IMR-90 (cell line): Measurements from ENCODE around the gene RALGAPA1. TPM values are rescaled to one million over a fixed set of nuclear protein-coding genes. Genes with fewer than 3 reads are reported as not detected.

Experiments used
- ATAC-seq: fragments of 200-7000 bp; cut with Tn5 transposase; 2 replicates; pipeline ENCODE4 v1.9.1; 2020; ENCODE audit warnings: low read depth, mild to moderate bottlenecking, moderate library complexity
- BruUV-seq: library from RNA; stranded (reverse); fragments of 400-500 nt; replicated peaks from 2 replicates; lab custom pipeline; 2021; lab: Mats Ljungman, UMichigan
- CTCF ChIA-PET: fragments of 300-600 bp; formaldehyde crosslinking; extraction: SDS; loops from one replicate; lab custom pipeline; 2021; ENCODE audit warnings: antibody characterized with exemption; lab: Yijun Ruan, JAX
- POLR2A ChIA-PET: fragments of 300-600 bp; sonication (Branson Sonifier 250); formaldehyde crosslinking; loops from one replicate; lab custom pipeline; 2022; ENCODE audit warnings: antibody characterized with exemption; ENCODE audit not compliant: unreplicated experiment; lab: Charles Lee
- DNase-seq: peaks from one replicate; pipeline ENCODE4 v3.0.0; 2013
- H2AFZ ChIP-seq: replicated peaks from 2 replicates; pipeline ENCODE3; 2013; ENCODE audit warnings: low read length, mild to moderate bottlenecking; ENCODE audit not compliant: poor library complexity
- H2AK5ac ChIP-seq: 2 replicates; pipeline ENCODE4 v1.6.1; 2013; ENCODE audit warnings: low read depth, low read length, inconsistent platforms
- H2AK9ac ChIP-seq: replicated peaks from 2 replicates; pipeline ENCODE3; 2013; ENCODE audit warnings: mild to moderate bottlenecking, low read depth, low read length, moderate library complexity; ENCODE audit not compliant: poor library complexity
- H2BK120ac ChIP-seq: 2 replicates; pipeline ENCODE4 v1.6.1; 2013; ENCODE audit warnings: low read depth, low read length, inconsistent platforms
- H2BK15ac ChIP-seq: 3 replicates; pipeline ENCODE4 v1.6.1; 2013; ENCODE audit warnings: low read depth, low read length, inconsistent platforms
- H2BK20ac ChIP-seq: 2 replicates; pipeline ENCODE4 v1.6.1; 2013; ENCODE audit warnings: low read depth, mild to moderate bottlenecking, inconsistent platforms, low read length, moderate library complexity
- H2BK5ac ChIP-seq: 2 replicates; pipeline ENCODE4 v1.6.1; 2013; ENCODE audit warnings: mild to moderate bottlenecking, low read depth, low read length, inconsistent platforms; ENCODE audit not compliant: poor library complexity, severe bottlenecking
- H3K14ac ChIP-seq: replicated peaks from 2 replicates; pipeline ENCODE4 v1.6.1; 2013; ENCODE audit warnings: low read depth, low read length, inconsistent platforms
- H3K18ac ChIP-seq: 2 replicates; pipeline ENCODE4 v1.6.1; 2013; ENCODE audit warnings: low read depth, low read length, control low read depth
- H3K23ac ChIP-seq: 2 replicates; pipeline ENCODE4 v1.6.1; 2013; ENCODE audit warnings: low read depth, low read length, inconsistent platforms
- H3K27ac ChIP-seq: 2 replicates; pipeline ENCODE4 v1.5.1; 2013; ENCODE audit warnings: mild to moderate bottlenecking, control low read depth, low read length; ENCODE audit not compliant: insufficient read depth
- H3K27me3 ChIP-seq: 2 replicates; pipeline ENCODE4 v1.6.1; 2013; ENCODE audit warnings: low read length; ENCODE audit not compliant: control insufficient read depth, insufficient read depth
- H3K36me3 ChIP-seq: 2 replicates; pipeline ENCODE4 v1.6.1; 2013; ENCODE audit warnings: low read length, mixed read lengths; ENCODE audit not compliant: control insufficient read depth, insufficient read depth
- H3K4ac ChIP-seq: 2 replicates; pipeline ENCODE4 v1.6.1; 2013; ENCODE audit warnings: low read depth, low read length, inconsistent platforms
- H3K4me1 ChIP-seq: 2 replicates; pipeline ENCODE4 v1.6.1; 2013; ENCODE audit warnings: low read length, mixed read lengths; ENCODE audit not compliant: control insufficient read depth, insufficient read depth
- H3K4me2 ChIP-seq: 2 replicates; pipeline ENCODE4 v1.6.1; 2013; ENCODE audit warnings: low read depth, mild to moderate bottlenecking, control low read depth, low read length, moderate library complexity
- H3K4me3 ChIP-seq: 2 replicates; pipeline ENCODE4 v1.5.1; 2013; ENCODE audit warnings: low read depth, mild to moderate bottlenecking, control low read depth, low read length, moderate library complexity; ENCODE audit not compliant: insufficient read depth
- H3K56ac ChIP-seq: 2 replicates; pipeline ENCODE4 v1.6.1; 2013; ENCODE audit warnings: low read length, inconsistent platforms; ENCODE audit not compliant: insufficient read depth; ENCODE audit errors: extremely low read depth
- H3K79me1 ChIP-seq, 2 experiments: 2 replicates each; pipeline ENCODE4 v1.6.1; 2013; ENCODE audit warnings: low read length in 2 of 2, inconsistent platforms in 1 of 2, low read depth in 1 of 2
- H3K9ac ChIP-seq: 2 replicates; pipeline ENCODE4 v1.6.1; 2013; ENCODE audit warnings: low read depth, low read length, control low read depth
- H3K9me1 ChIP-seq: 2 replicates; pipeline ENCODE4 v1.6.1; 2013; ENCODE audit warnings: low read length, inconsistent platforms; ENCODE audit not compliant: insufficient read depth
- H3K9me3 ChIP-seq: 2 replicates; pipeline ENCODE4 v1.6.1; 2013; ENCODE audit warnings: low read length; ENCODE audit not compliant: control insufficient read depth, insufficient read depth
- H4K20me1 ChIP-seq: 2 replicates; pipeline ENCODE4 v1.6.1; 2013; ENCODE audit warnings: low read length, inconsistent platforms; ENCODE audit not compliant: insufficient read depth
- H4K5ac ChIP-seq: 2 replicates; pipeline ENCODE4 v1.6.1; 2013; ENCODE audit warnings: mild to moderate bottlenecking, low read depth, low read length, control low read depth
- H4K8ac ChIP-seq, 2 experiments: 2 replicates each; pipeline ENCODE4 v1.6.1; 2013; ENCODE audit warnings: low read depth in 2 of 2, low read length in 2 of 2, control low read depth in 1 of 2, inconsistent platforms in 1 of 2
- H4K91ac ChIP-seq: 2 replicates; pipeline ENCODE4 v1.6.1; 2013; ENCODE audit warnings: low read depth, low read length, inconsistent platforms; ENCODE audit not compliant: insufficient read depth
- BHLHE40 ChIP-seq: fragments of 150-350 bp; IDR thresholded peaks from 2 replicates; pipeline ENCODE4 v1.6.1; 2016; ENCODE audit warnings: mild to moderate bottlenecking, low read depth, low read length
- CEBPB ChIP-seq: IDR thresholded peaks from 2 replicates; pipeline ENCODE4 v1.6.1; 2012; ENCODE audit warnings: low read depth, low read length, improper control_type of control experiment
- CHD1 ChIP-seq: IDR thresholded peaks from 2 replicates; pipeline ENCODE4 v1.6.1; 2012; ENCODE audit warnings: low read depth, low read length, improper control_type of control experiment
- FOS ChIP-seq: fragments of 150-350 bp; IDR thresholded peaks from 2 replicates; pipeline ENCODE4 v1.6.1; 2016; ENCODE audit warnings: low read depth, low read length
- MAFK ChIP-seq: IDR thresholded peaks from 2 replicates; pipeline ENCODE4 v1.6.1; 2012; ENCODE audit warnings: low read depth, low read length, improper control_type of control experiment
- MAZ ChIP-seq: IDR thresholded peaks from 2 replicates; pipeline ENCODE4 v1.6.1; 2012; ENCODE audit warnings: low read depth, mild to moderate bottlenecking, low read length, improper control_type of control experiment, moderate library complexity, borderline replicate concordance
- MXI1 ChIP-seq: IDR thresholded peaks from 2 replicates; pipeline ENCODE4 v1.6.1; 2012; ENCODE audit warnings: low read depth, mild to moderate bottlenecking, low read length, moderate library complexity, borderline replicate concordance
- NFE2L2 ChIP-seq: fragments of 150-350 bp; IDR thresholded peaks from 2 replicates; pipeline ENCODE4 v1.6.1; 2016; ENCODE audit warnings: low read depth, mild to moderate bottlenecking, low read length
- POLR2A ChIP-seq: IDR thresholded peaks from 2 replicates; pipeline ENCODE4 v1.6.1; 2012; ENCODE audit warnings: mild to moderate bottlenecking, low read depth, low read length
- RAD21 ChIP-seq: IDR thresholded peaks from 2 replicates; pipeline ENCODE4 v1.6.1; 2012; ENCODE audit warnings: low read length, improper control_type of control experiment
- RCOR1 ChIP-seq: IDR thresholded peaks from 2 replicates; pipeline ENCODE4 v1.6.1; 2012; ENCODE audit warnings: mild to moderate bottlenecking, low read length, improper control_type of control experiment; ENCODE audit not compliant: insufficient replicate concordance
- RFX5 ChIP-seq: IDR thresholded peaks from 2 replicates; pipeline ENCODE4 v1.8.0; 2012; ENCODE audit warnings: low read depth, mild to moderate bottlenecking, low read length, moderate library complexity
- SMC3 ChIP-seq: fragments of 150-350 bp; IDR thresholded peaks from 2 replicates; pipeline ENCODE4 v1.6.1; 2016; ENCODE audit warnings: low read depth, mild to moderate bottlenecking, antibody characterized with exemption, low read length, moderate library complexity
- WGBS, 2 experiments: methylation state at CpG; one replicate each; pipeline versions ENCODE4 v1.1.5 to v1.1.7; 2013; ENCODE audit warnings: missing lambda C conversion rate in 2 of 2; ENCODE audit not compliant: insufficient read length in 1 of 2; ENCODE audit errors: extremely low coverage in 2 of 2; 5-methylcytosine and 5-hydroxymethylcytosine counted together
- dilution Hi-C: fragments of 300-500 bp; cut with HindIII; formaldehyde crosslinking; loops from one replicate; pipeline ENCODE4 v1.14.3; 2018; ENCODE audit warnings: low sequenced_read_pairs; ENCODE audit not compliant: unreplicated experiment
- in situ Hi-C: fragments of 300-500 bp; cut with MboI; formaldehyde crosslinking; loops from 3 replicates; pipeline ENCODE4 v1.14.3; 2019; ENCODE audit warnings: low sequenced_read_pairs, inconsistent platforms, mixed read lengths
- intact Hi-C: fragments of 100-400 bp; cut with micrococcal nuclease; formaldehyde crosslinking; loops from 2 replicates; pipeline ENCODE4 v1.10.0; 2022
- polyA plus RNA-seq, 3 experiments: library from polyadenylated mRNA; depleted of rRNA; stranded (reverse); fragments of >200 nt; gene quantifications; 2 replicates each; pipeline ENCODE4 v1.2.3, GENCODE V29; 2012; ENCODE audit warnings: low replicate concordance in 1 of 3
- total RNA-seq: library from RNA; depleted of rRNA; stranded (reverse); fragments of >200 nt; gene quantifications from 2 replicates; pipeline ENCODE4 v1.2.3, GENCODE V29; 2012
- TF ChIP-seq, protein P1 (sequence below): fragments of 150-350 bp; IDR thresholded peaks from 2 replicates; pipeline ENCODE4 v1.6.1; 2017; ENCODE audit warnings: mild to moderate bottlenecking, antibody characterized with exemption, low read length, low read depth
- TF ChIP-seq, protein P2 (sequence below): conservative IDR thresholded peaks from 2 replicates; pipeline ENCODE4 v1.5.1; 2012; ENCODE audit warnings: mild to moderate bottlenecking, low read depth, low read length, improper control_type of control experiment
- TF ChIP-seq, protein P3 (sequence below): fragments of 150-350 bp; IDR thresholded peaks from 2 replicates; pipeline ENCODE4 v1.6.1; 2016; ENCODE audit warnings: low read depth, mild to moderate bottlenecking, low read length, moderate library complexity, borderline replicate concordance

Gene RALGAPA1
- total and polyA plus RNA-seq, 2 of the 4 experiments (the other 2 are of a cell fraction): 5.1 to 25.6 TPM

DNA sequence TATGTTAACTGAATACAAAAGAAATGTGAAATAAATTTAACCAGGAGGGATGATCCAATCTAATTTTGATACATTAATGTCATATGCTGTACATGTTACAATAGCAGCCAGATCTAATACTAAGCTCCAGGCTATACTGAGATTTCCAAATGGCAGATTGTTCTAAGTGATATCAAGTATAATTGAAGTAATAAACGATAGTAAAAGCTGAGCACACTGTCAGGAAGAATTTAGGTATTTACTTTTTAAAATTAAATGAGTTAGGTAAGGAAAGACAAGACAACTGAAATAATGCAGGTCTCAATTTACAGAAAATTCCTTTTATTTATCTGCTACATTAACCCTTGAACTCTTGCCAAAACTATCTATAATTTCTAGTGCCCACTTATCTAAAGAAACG, 235.2 kb downstream of the RALGAPA1 start:
- H3K14ac ChIP-seq: no peak overlapping the region
- H3K4me3 ChIP-seq: no peak overlapping the region
- H3K36me3 ChIP-seq: no peaks in the 10 kb centered on the region
- POLR2A ChIA-PET: no interaction called here
- no peak overlapping the region for H3K56ac ChIP-seq
- no peak overlapping the region for H2BK120ac ChIP-seq
- no peaks in the 10 kb centered on the region for H3K9me1 ChIP-seq
- no peak overlapping the region for H3K4ac ChIP-seq
- CTCF ChIA-PET: no interaction called here
- TF ChIP-seq MAZ: no peak
- TF ChIP-seq, protein P1, sequence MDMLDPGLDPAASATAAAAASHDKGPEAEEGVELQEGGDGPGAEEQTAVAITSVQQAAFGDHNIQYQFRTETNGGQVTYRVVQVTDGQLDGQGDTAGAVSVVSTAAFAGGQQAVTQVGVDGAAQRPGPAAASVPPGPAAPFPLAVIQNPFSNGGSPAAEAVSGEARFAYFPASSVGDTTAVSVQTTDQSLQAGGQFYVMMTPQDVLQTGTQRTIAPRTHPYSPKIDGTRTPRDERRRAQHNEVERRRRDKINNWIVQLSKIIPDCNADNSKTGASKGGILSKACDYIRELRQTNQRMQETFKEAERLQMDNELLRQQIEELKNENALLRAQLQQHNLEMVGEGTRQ: no peak
- TF ChIP-seq RCOR1: no peak
- TF ChIP-seq RFX5: no peak
- TF ChIP-seq NFE2L2: no peak
- TF ChIP-seq MAFK: no peak
- TF ChIP-seq CEBPB: no peak
- TF ChIP-seq FOS: no peak
- TF ChIP-seq SMC3: no peak
- no peak for TF ChIP-seq MXI1
- TF ChIP-seq, protein P2, sequence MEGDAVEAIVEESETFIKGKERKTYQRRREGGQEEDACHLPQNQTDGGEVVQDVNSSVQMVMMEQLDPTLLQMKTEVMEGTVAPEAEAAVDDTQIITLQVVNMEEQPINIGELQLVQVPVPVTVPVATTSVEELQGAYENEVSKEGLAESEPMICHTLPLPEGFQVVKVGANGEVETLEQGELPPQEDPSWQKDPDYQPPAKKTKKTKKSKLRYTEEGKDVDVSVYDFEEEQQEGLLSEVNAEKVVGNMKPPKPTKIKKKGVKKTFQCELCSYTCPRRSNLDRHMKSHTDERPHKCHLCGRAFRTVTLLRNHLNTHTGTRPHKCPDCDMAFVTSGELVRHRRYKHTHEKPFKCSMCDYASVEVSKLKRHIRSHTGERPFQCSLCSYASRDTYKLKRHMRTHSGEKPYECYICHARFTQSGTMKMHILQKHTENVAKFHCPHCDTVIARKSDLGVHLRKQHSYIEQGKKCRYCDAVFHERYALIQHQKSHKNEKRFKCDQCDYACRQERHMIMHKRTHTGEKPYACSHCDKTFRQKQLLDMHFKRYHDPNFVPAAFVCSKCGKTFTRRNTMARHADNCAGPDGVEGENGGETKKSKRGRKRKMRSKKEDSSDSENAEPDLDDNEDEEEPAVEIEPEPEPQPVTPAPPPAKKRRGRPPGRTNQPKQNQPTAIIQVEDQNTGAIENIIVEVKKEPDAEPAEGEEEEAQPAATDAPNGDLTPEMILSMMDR: no peak
- TF ChIP-seq CHD1: no peak
- no peak for TF ChIP-seq POLR2A
- TF ChIP-seq RAD21: no peak
- TF ChIP-seq BHLHE40: no peak
- TF ChIP-seq, protein P3, sequence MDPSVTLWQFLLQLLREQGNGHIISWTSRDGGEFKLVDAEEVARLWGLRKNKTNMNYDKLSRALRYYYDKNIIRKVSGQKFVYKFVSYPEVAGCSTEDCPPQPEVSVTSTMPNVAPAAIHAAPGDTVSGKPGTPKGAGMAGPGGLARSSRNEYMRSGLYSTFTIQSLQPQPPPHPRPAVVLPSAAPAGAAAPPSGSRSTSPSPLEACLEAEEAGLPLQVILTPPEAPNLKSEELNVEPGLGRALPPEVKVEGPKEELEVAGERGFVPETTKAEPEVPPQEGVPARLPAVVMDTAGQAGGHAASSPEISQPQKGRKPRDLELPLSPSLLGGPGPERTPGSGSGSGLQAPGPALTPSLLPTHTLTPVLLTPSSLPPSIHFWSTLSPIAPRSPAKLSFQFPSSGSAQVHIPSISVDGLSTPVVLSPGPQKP: no peak
- H2AK5ac ChIP-seq: no peak overlapping the region
- no peak overlapping the region for H3K4me2 ChIP-seq
- H4K20me1 ChIP-seq: no peaks in the 10 kb centered on the region
- no peak overlapping the region for H3K27ac ChIP-seq
- no peak overlapping the region for H3K9ac ChIP-seq
- no CpG with 5 or more reads among the region's 2 CpGs for WGBS, 2 experiments
- H3K4me1 ChIP-seq: no peaks in the 10 kb centered on the region
- no peak overlapping the region for H4K91ac ChIP-seq
- H3K79me1 ChIP-seq: no peaks in the 10 kb centered on the region
- dilution Hi-C loops (no loop called here), intact Hi-C loops (no loop called here), in situ Hi-C loops (no loop called here)
- H4K8ac ChIP-seq: no peak overlapping the region
- H3K18ac ChIP-seq: no peak overlapping the region
- no peak overlapping the region for H2BK15ac ChIP-seq
- no peak for ATAC-seq
- H3K9me3 ChIP-seq: no peaks in the 10 kb centered on the region
- no TSS peak for BruUV-seq
- H4K5ac ChIP-seq: no peak overlapping the region
- H2AFZ ChIP-seq: no peak overlapping the region
- no peak overlapping the region for H2AK9ac ChIP-seq
- DNase-seq: no peak
- no peak overlapping the region for H3K23ac ChIP-seq
- no peak overlapping the region for H2BK20ac ChIP-seq
- H2BK5ac ChIP-seq: no peak overlapping the region
- H3K27me3 ChIP-seq: no peaks in the 10 kb centered on the region
